Effector memory CD8-positive, alpha-beta T cell (primary cell): ENCODE results near the gene KRT6C.

Source experiments
- ATAC-seq: fragments of 150-1000 bp; cut with Tn5 transposase; replicated peaks from 2 replicates; pipeline ENCODE4 v1.10.0; 2021; ENCODE audit warnings: mild to moderate bottlenecking, moderate library complexity
- DNase-seq, 3 experiments: peaks; one replicate each; pipeline ENCODE4 v3.0.0; 2021
- H3K27ac Mint-ChIP-seq, 2 donors: one replicate each; pipeline ENCODE4 v1.8.0; 2022; ENCODE audit warnings: mild to moderate bottlenecking in 2 of 2, mixed read lengths in 2 of 2, moderate library complexity in 2 of 2
- H3K27me3 Mint-ChIP-seq, 2 donors: one replicate each; pipeline ENCODE4 v1.8.0; 2022; ENCODE audit warnings: mixed read lengths in 2 of 2
- H3K36me3 Mint-ChIP-seq: one replicate; pipeline ENCODE4 v1.8.0; 2022; ENCODE audit warnings: mild to moderate bottlenecking, moderate library complexity, mixed read lengths; ENCODE audit not compliant: insufficient read depth
- H3K4me1 Mint-ChIP-seq, 2 donors: one replicate each; pipeline ENCODE4 v1.8.0; 2022; ENCODE audit warnings: low read depth in 2 of 2, mixed read lengths in 2 of 2
- H3K4me3 Mint-ChIP-seq, 2 donors: one replicate each; pipeline ENCODE4 v1.8.0; 2022; ENCODE audit warnings: mild to moderate bottlenecking in 2 of 2, mixed read lengths in 2 of 2, moderate library complexity in 2 of 2
- H3K9me3 Mint-ChIP-seq, 2 donors: one replicate each; pipeline ENCODE4 v1.8.0; 2022; ENCODE audit warnings: mixed read lengths in 2 of 2

Gene KRT6C

GRCh38 chr12:52441320-52441911 lies 32.2 kb downstream of the KRT6C start:
- ATAC-seq, result no peak
- H3K36me3 Mint-ChIP-seq, result no peaks in the 10 kb centered on the region
- no peak overlapping the region for H3K4me3 Mint-ChIP-seq
- H3K27me3 Mint-ChIP-seq, result peaks cover 38 to 83% of the 10 kb centered on the region in 2 donors
- H3K27ac Mint-ChIP-seq, result no peak overlapping the region
- no peak for DNase-seq
- no peaks in the 10 kb centered on the region for H3K9me3 Mint-ChIP-seq
- H3K4me1 Mint-ChIP-seq, result peaks cover 0 to 7% of the 10 kb centered on the region in 2 donors

- no peak for DNase-seq
- peaks cover 42 to 83% of the 10 kb centered on the region in 2 donors for H3K27me3 Mint-ChIP-seq
Observed at GRCh38 chr12:52440821-52441319, 32.7 kb downstream of the KRT6C start.

GRCh38 chr12:52439845-52440244 lies 33.8 kb downstream of the KRT6C start:
- peaks cover 0 to 4% of the 10 kb centered on the region in 2 donors for H3K4me1 Mint-ChIP-seq
- no peak overlapping the region for H3K4me3 Mint-ChIP-seq
- DNase-seq (no peak), ATAC-seq (no peak)
- no peaks in the 10 kb centered on the region for H3K36me3 Mint-ChIP-seq
- H3K9me3 Mint-ChIP-seq, result no peaks in the 10 kb centered on the region
- H3K27ac Mint-ChIP-seq, result no peak overlapping the region
- peaks cover 49 to 90% of the 10 kb centered on the region in 2 donors for H3K27me3 Mint-ChIP-seq

More at GRCh38 chr12:52440821-52441319, 32.7 kb downstream of the KRT6C start:
- no peak overlapping the region for H3K27ac Mint-ChIP-seq
- no peaks in the 10 kb centered on the region for H3K9me3 Mint-ChIP-seq
- H3K36me3 Mint-ChIP-seq, result no peaks in the 10 kb centered on the region
- peaks cover 0 to 4% of the 10 kb centered on the region in 2 donors for H3K4me1 Mint-ChIP-seq
- ATAC-seq, result no peak
- no peak overlapping the region for H3K4me3 Mint-ChIP-seq

GRCh38 chr12:52439420-52439819 lies 34.2 kb downstream of the KRT6C start:
- H3K4me1 Mint-ChIP-seq, result peaks cover 0 to 4% of the 10 kb centered on the region in 2 donors
- H3K4me3 Mint-ChIP-seq, result no peak overlapping the region
- DNase-seq, result no peak
- H3K27me3 Mint-ChIP-seq, result peaks cover 53 to 90% of the 10 kb centered on the region in 2 donors
- H3K27ac Mint-ChIP-seq, result no peak overlapping the region
- H3K36me3 Mint-ChIP-seq, result no peaks in the 10 kb centered on the region
- ATAC-seq, result no peak
- no peaks in the 10 kb centered on the region for H3K9me3 Mint-ChIP-seq

- DNase-seq (no peak), ATAC-seq (no peak)
- Mint-ChIP-seq H3K4me1 (peaks cover 0 to 4% of the 10 kb centered on the region in 2 donors), H3K27me3 (peaks cover 51 to 90% of the 10 kb centered on the region in 2 donors), H3K9me3 (no peaks in the 10 kb centered on the region), H3K4me3 (no peak overlapping the region), H3K27ac (no peak overlapping the region), H3K36me3 (no peaks in the 10 kb centered on the region)
Observed at GRCh38 chr12:52438305-52439301, 35.0 kb downstream of the KRT6C start.

- peaks cover 46 to 90% of the 10 kb centered on the region in 2 donors for H3K27me3 Mint-ChIP-seq
- H3K4me3 Mint-ChIP-seq, result no peak overlapping the region
- ATAC-seq, result no peak
- H3K4me1 Mint-ChIP-seq, result peaks cover 0 to 4% of the 10 kb centered on the region in 2 donors
- H3K27ac Mint-ChIP-seq, result no peak overlapping the region
- H3K9me3 Mint-ChIP-seq, result no peaks in the 10 kb centered on the region
- no peak for DNase-seq
- no peaks in the 10 kb centered on the region for H3K36me3 Mint-ChIP-seq
Observed at GRCh38 chr12:52437508-52437907, 36.1 kb downstream of the KRT6C start.

GRCh38 chr12:52436828-52437474 lies 36.7 kb downstream of the KRT6C start:
- Mint-ChIP-seq H3K27ac (no peak overlapping the region), H3K4me1 (peaks cover 0 to 4% of the 10 kb centered on the region in 2 donors), H3K4me3 (no peak overlapping the region), H3K9me3 (no peaks in the 10 kb centered on the region), H3K36me3 (no peaks in the 10 kb centered on the region), H3K27me3 (peaks cover 45 to 90% of the 10 kb centered on the region in 2 donors)
- DNase-seq (no peak), ATAC-seq (no peak)

GRCh38 chr12:52436000-52436827 lies 37.4 kb downstream of the KRT6C start:
- Mint-ChIP-seq H3K9me3 (no peaks in the 10 kb centered on the region), H3K27me3 (peaks cover 49 to 90% of the 10 kb centered on the region in 2 donors), H3K4me3 (no peak overlapping the region), H3K27ac (no peak overlapping the region), H3K4me1 (peaks cover 0 to 4% of the 10 kb centered on the region in 2 donors), H3K36me3 (no peaks in the 10 kb centered on the region)
- DNase-seq (no peak), ATAC-seq (no peak)

- H3K36me3 Mint-ChIP-seq, result no peaks in the 10 kb centered on the region
- H3K27ac Mint-ChIP-seq, result no peak overlapping the region
- ATAC-seq (no peak), DNase-seq (no peak)
- H3K27me3 Mint-ChIP-seq, result peaks cover 51 to 90% of the 10 kb centered on the region in 2 donors
- H3K9me3 Mint-ChIP-seq, result no peaks in the 10 kb centered on the region
- no peak overlapping the region for H3K4me3 Mint-ChIP-seq
- H3K4me1 Mint-ChIP-seq, result peaks cover 0 to 4% of the 10 kb centered on the region in 2 donors
Observed at GRCh38 chr12:52435659-52435999, 38.0 kb downstream of the KRT6C start.

- Mint-ChIP-seq H3K27ac (no peak overlapping the region), H3K4me1 (peaks cover 0 to 4% of the 10 kb centered on the region in 2 donors), H3K36me3 (no peaks in the 10 kb centered on the region), H3K9me3 (no peaks in the 10 kb centered on the region), H3K27me3 (peaks cover 55 to 90% of the 10 kb centered on the region in 2 donors), H3K4me3 (no peak overlapping the region)
- no peak for DNase-seq
- no peak for ATAC-seq
Observed at GRCh38 chr12:52434760-52435530, 38.7 kb downstream of the KRT6C start.

- Mint-ChIP-seq H3K4me1 (peaks cover 0 to 4% of the 10 kb centered on the region in 2 donors), H3K4me3 (no peak within 1 kb of the TSS), H3K27ac (no peak within 1 kb of the TSS), H3K36me3 (no peaks in the 10 kb centered on the region), H3K27me3 (peaks cover 55 to 85% of the 10 kb centered on the region in 2 donors), H3K9me3 (no peaks in the 10 kb centered on the region)
- ATAC-seq (no peak), DNase-seq (no peak)
Observed at GRCh38 chr12:52434081-52434733, 39.4 kb downstream of the KRT6C start, which contains the start of gene KRT75. Gene KRT75, minus strand, starts transcription at chr12:52434371. Its CDS starts 67 bp downstream, at chr12:52434304.
